ENCODE data around the gene TATDN3. TPM values are rescaled to one million over a fixed set of nuclear protein-coding genes. Genes with fewer than 3 reads are reported as not detected.

Gene TATDN3
- total RNA-seq, 3 donors from 2014 or later = 9.2 to 28.6 (median 15.5) TPM

- no peak for DNase-seq (ENCODE audit: low spot score in 2 of 2)
- intact Hi-C loops (cut with DNase I; ENCODE audit: low total_unique reads) = no loop called here
- Histone ChIP-seq H3K4me3 (no peak overlapping the region), H3K4me1 (no peaks in the 10 kb centered on the region), H3K9me3 (peaks cover 0 to 10% of the 10 kb centered on the region in 2 donors), H3K27ac (no peak overlapping the region), H3K36me3 (no peaks in the 10 kb centered on the region), H3K27me3 (no peaks in the 10 kb centered on the region)
- TF ChIP-seq POLR2A (IDR thresholded peaks at IDR 0.05) (no peak), POLR2AphosphoS5 (IDR thresholded peaks at IDR 0.05) (no peak), CTCF (IDR thresholded peaks at IDR 0.05) (no peak)
These were observed 29.3 kb downstream of the TATDN3 start for GRCh38 chr1:212820969-212821368.

- Histone ChIP-seq H3K4me3 (no peak overlapping the region), H3K27me3 (no peaks in the 10 kb centered on the region), H3K9me3 (peaks cover 0 to 14% of the 10 kb centered on the region in 2 donors), H3K27ac (no peak overlapping the region), H3K36me3 (no peaks in the 10 kb centered on the region), H3K4me1 (no peaks in the 10 kb centered on the region)
- DNase-seq (ENCODE audit: low spot score in 2 of 2) = no peak
- TF ChIP-seq POLR2A (IDR thresholded peaks at IDR 0.05) = no peak
- no peak for TF ChIP-seq POLR2AphosphoS5 (IDR thresholded peaks at IDR 0.05)
- TF ChIP-seq CTCF (IDR thresholded peaks at IDR 0.05) = no peak
- intact Hi-C loops (cut with DNase I; ENCODE audit: low total_unique reads) = loop anchor here (2.0 kb wide), 2 partner anchors 30 to 66 kb away; no protein-coding TSS in a partner anchor
These were observed 31.3 kb downstream of the TATDN3 start for GRCh38 chr1:212822956-212823355.

GRCh38 chr1:212824201-212824600 lies 32.5 kb downstream of the TATDN3 start:
- TF ChIP-seq POLR2AphosphoS5 (IDR thresholded peaks at IDR 0.05) (no peak), CTCF (IDR thresholded peaks at IDR 0.05) (no peak), POLR2A (IDR thresholded peaks at IDR 0.05) (no peak)
- Histone ChIP-seq H3K27me3 (no peaks in the 10 kb centered on the region), H3K4me3 (no peak overlapping the region), H3K36me3 (no peaks in the 10 kb centered on the region), H3K27ac (no peak overlapping the region), H3K4me1 (no peaks in the 10 kb centered on the region), H3K9me3 (peaks cover 0 to 14% of the 10 kb centered on the region in 2 donors)
- no peak for DNase-seq (ENCODE audit: low spot score in 2 of 2)
- intact Hi-C loops (cut with DNase I; ENCODE audit: low total_unique reads) = no loop called here

- Histone ChIP-seq H3K27me3 (no peaks in the 10 kb centered on the region), H3K36me3 (no peaks in the 10 kb centered on the region), H3K9me3 (peaks cover 0 to 14% of the 10 kb centered on the region in 2 donors), H3K27ac (no peak overlapping the region), H3K4me3 (no peak overlapping the region), H3K4me1 (no peaks in the 10 kb centered on the region)
- no peak for DNase-seq (ENCODE audit: low spot score in 2 of 2)
- intact Hi-C loops (cut with DNase I; ENCODE audit: low total_unique reads) = no loop called here
- no peak for TF ChIP-seq POLR2AphosphoS5 (IDR thresholded peaks at IDR 0.05)
- TF ChIP-seq POLR2A (IDR thresholded peaks at IDR 0.05) = no peak
- TF ChIP-seq CTCF (IDR thresholded peaks at IDR 0.05) = no peak
These were observed 34.2 kb downstream of the TATDN3 start for GRCh38 chr1:212825798-212826452.

- Histone ChIP-seq H3K27me3 (no peaks in the 10 kb centered on the region), H3K9me3 (peaks cover 0 to 14% of the 10 kb centered on the region in 2 donors), H3K4me3 (no peak overlapping the region), H3K4me1 (no peaks in the 10 kb centered on the region), H3K27ac (no peak overlapping the region), H3K36me3 (no peaks in the 10 kb centered on the region)
- intact Hi-C loops (cut with DNase I; ENCODE audit: low total_unique reads) = no loop called here
- no peak for TF ChIP-seq POLR2A (IDR thresholded peaks at IDR 0.05)
- no peak for TF ChIP-seq POLR2AphosphoS5 (IDR thresholded peaks at IDR 0.05)
- no peak for TF ChIP-seq CTCF (IDR thresholded peaks at IDR 0.05)
- DNase-seq (ENCODE audit: low spot score in 2 of 2) = no peak
These were observed 35.6 kb downstream of the TATDN3 start for GRCh38 chr1:212827171-212827776.

Measured in breast epithelium (tissue), 4 donors.